Measurements from ENCODE around the gene SEMA7A.
"Not testable (repeated sequence)": the region's sequence is repeated elsewhere in the genome, so short reads cannot be mapped to it uniquely, and the experiment has no call there.

The SEMA7A gene

GRCh38 chr15:74373056-74373650 lies 60.6 kb downstream of the SEMA7A start:
- no peak for DNase-seq (ENCODE audit: low spot score)

GRCh38 chr15:74370471-74370870 lies 63.3 kb downstream of the SEMA7A start:
- no peak for DNase-seq (ENCODE audit: low spot score)

- no peak for DNase-seq (ENCODE audit: low spot score)
These were observed 64.0 kb downstream of the SEMA7A start for GRCh38 chr15:74369756-74370155.

- no peak for DNase-seq (ENCODE audit: low spot score)
These were observed 64.5 kb downstream of the SEMA7A start for GRCh38 chr15:74369084-74369745.

- DNase-seq (ENCODE audit: low spot score): no peak
These were observed 65.6 kb downstream of the SEMA7A start for GRCh38 chr15:74368121-74368520.

GRCh38 chr15:74367296-74367854 lies 66.4 kb downstream of the SEMA7A start, which contains the start of gene CYP11A1:
Gene CYP11A1, minus strand, starts transcription at chr15:74367646. Its CDS starts 61 bp downstream, at chr15:74367585.
- DNase-seq (ENCODE audit: low spot score): no peak

GRCh38 chr15:74365598-74366445 lies 67.9 kb downstream of the SEMA7A start:
- DNase-seq (ENCODE audit: low spot score): no peak

GRCh38 chr15:74364936-74365597 lies 68.7 kb downstream of the SEMA7A start:
- no peak for DNase-seq (ENCODE audit: low spot score)

- DNase-seq (ENCODE audit: low spot score): no peak
These were observed 71.3 kb downstream of the SEMA7A start for GRCh38 chr15:74362482-74362881.

- not testable (repeated sequence) for DNase-seq (ENCODE audit: low spot score)
These were observed 72.9 kb downstream of the SEMA7A start for GRCh38 chr15:74360855-74361254.

- DNase-seq (ENCODE audit: low spot score): not testable (repeated sequence)
These were observed 74.4 kb downstream of the SEMA7A start for GRCh38 chr15:74359376-74359775.
